Neuronal stem cell (in vitro differentiated cells): ENCODE measurements around the gene SAMD7.

Source experiments
- DNase-seq: peaks from one replicate; pipeline ENCODE4 v3.0.0-alpha.2; 2013; ENCODE audit warnings: low spot score
- H2AFZ ChIP-seq: one replicate; pipeline ENCODE4 v1.6.1; 2013; ENCODE audit warnings: mild to moderate bottlenecking, low read length, inconsistent platforms
- H2AK5ac ChIP-seq: 2 replicates; pipeline ENCODE4 v1.6.1; 2013; ENCODE audit warnings: low read depth, mild to moderate bottlenecking, inconsistent platforms, low read length, moderate library complexity, mixed read lengths
- H2BK120ac ChIP-seq: 2 replicates; pipeline ENCODE4 v1.6.1; 2013; ENCODE audit warnings: low read depth, mild to moderate bottlenecking, inconsistent platforms, low read length, moderate library complexity, mixed read lengths
- H2BK12ac ChIP-seq: one replicate; pipeline ENCODE4 v1.6.1; 2013; ENCODE audit warnings: low read length, inconsistent platforms
- H2BK15ac ChIP-seq: 2 replicates; pipeline ENCODE4 v1.6.1; 2013; ENCODE audit warnings: mild to moderate bottlenecking, low read length, inconsistent platforms, mixed read lengths
- H2BK5ac ChIP-seq: one replicate; pipeline ENCODE4 v1.6.1; 2013; ENCODE audit warnings: inconsistent platforms, mild to moderate bottlenecking, low read length, moderate library complexity
- H3K14ac ChIP-seq: one replicate; pipeline ENCODE4 v1.6.1; 2013; ENCODE audit warnings: low read length, inconsistent platforms
- H3K18ac ChIP-seq: 2 replicates; pipeline ENCODE4 v1.6.1; 2013; ENCODE audit warnings: low read length, inconsistent platforms
- H3K23ac ChIP-seq: 2 replicates; pipeline ENCODE4 v1.6.1; 2013; ENCODE audit warnings: low read depth, mild to moderate bottlenecking, mixed read lengths, low read length, inconsistent platforms; ENCODE audit not compliant: poor library complexity
- H3K27ac ChIP-seq: replicated peaks from 3 replicates; pipeline ENCODE4 v1.5.1; 2013; ENCODE audit warnings: low read length, inconsistent platforms
- H3K27me3 ChIP-seq, 3 experiments: 2 replicates each; pipeline ENCODE4 v1.6.1; 2013; ENCODE audit warnings: low read length in 3 of 3, mild to moderate bottlenecking in 2 of 3, inconsistent platforms in 1 of 3, low read depth in 1 of 3, mixed read lengths in 1 of 3, moderate library complexity in 1 of 3; ENCODE audit not compliant: control insufficient read depth in 3 of 3, insufficient read depth in 3 of 3
- H3K36me3 ChIP-seq, 2 donors: replicated peaks in 1 of 2; 2 replicates each; pipeline ENCODE4 v1.6.1; 2013; ENCODE audit warnings: low read length in 2 of 2; ENCODE audit not compliant: control insufficient read depth in 2 of 2, insufficient read depth in 2 of 2
- H3K4ac ChIP-seq: 2 replicates; pipeline ENCODE4 v1.6.1; 2013; ENCODE audit warnings: inconsistent platforms, mild to moderate bottlenecking, low read length, moderate library complexity
- H3K4me1 ChIP-seq, 2 donors: 1 replicate in 1 of 2; 2 replicates in 1 of 2; pipeline ENCODE4 v1.6.1; 2013; ENCODE audit warnings: low read length in 2 of 2, low read depth in 1 of 2; ENCODE audit not compliant: control insufficient read depth in 2 of 2, insufficient read depth in 1 of 2
- H3K4me2 ChIP-seq: one replicate; pipeline ENCODE4 v1.6.1; 2013; ENCODE audit warnings: mild to moderate bottlenecking, low read length, inconsistent platforms; ENCODE audit not compliant: insufficient read depth, poor library complexity, severe bottlenecking
- H3K4me3 ChIP-seq, 2 donors: 2 replicates each; pipeline ENCODE4 v1.5.1; 2013; ENCODE audit warnings: low read length in 2 of 2, mild to moderate bottlenecking in 2 of 2, inconsistent platforms in 1 of 2, moderate library complexity in 1 of 2
- H3K79me1 ChIP-seq: one replicate; pipeline ENCODE4 v1.6.1; 2013; ENCODE audit warnings: low read depth, mild to moderate bottlenecking, inconsistent platforms, low read length, moderate library complexity
- H3K9ac ChIP-seq: one replicate; pipeline ENCODE4 v1.6.1; 2013; ENCODE audit warnings: mild to moderate bottlenecking, low read depth, low read length, inconsistent platforms; ENCODE audit not compliant: poor library complexity
- H3K9me3 ChIP-seq, 2 donors: replicated peaks in 1 of 2; 2 replicates each; pipeline versions ENCODE3 to v1.6.1; 2013; ENCODE audit warnings: low read length in 2 of 2, mild to moderate bottlenecking in 2 of 2, inconsistent platforms in 1 of 2, low read depth in 1 of 2, mixed read lengths in 1 of 2, moderate library complexity in 1 of 2; ENCODE audit not compliant: control insufficient read depth in 2 of 2, insufficient read depth in 1 of 2
- H4K8ac ChIP-seq: one replicate; pipeline ENCODE4 v1.6.1; 2013; ENCODE audit warnings: low read depth, mild to moderate bottlenecking, inconsistent platforms, low read length, moderate library complexity
- H4K91ac ChIP-seq: one replicate; pipeline ENCODE4 v1.6.1; 2013; ENCODE audit warnings: low read length, low read depth, mild to moderate bottlenecking, inconsistent platforms; ENCODE audit not compliant: poor library complexity
- WGBS, 2 donors: extraction: QIAGEN DNeasy Blood & Tissue Kit; methylation state at CpG; one replicate each; pipeline ENCODE4 v1.1.7; 2013; ENCODE audit warnings: missing lambda C conversion rate in 2 of 2, mixed read lengths in 1 of 2; ENCODE audit not compliant: insufficient read length in 2 of 2, insufficient replicate concordance in 1 of 2; ENCODE audit errors: extremely low coverage in 2 of 2; 5-methylcytosine and 5-hydroxymethylcytosine counted together

The SAMD7 gene

DNA sequence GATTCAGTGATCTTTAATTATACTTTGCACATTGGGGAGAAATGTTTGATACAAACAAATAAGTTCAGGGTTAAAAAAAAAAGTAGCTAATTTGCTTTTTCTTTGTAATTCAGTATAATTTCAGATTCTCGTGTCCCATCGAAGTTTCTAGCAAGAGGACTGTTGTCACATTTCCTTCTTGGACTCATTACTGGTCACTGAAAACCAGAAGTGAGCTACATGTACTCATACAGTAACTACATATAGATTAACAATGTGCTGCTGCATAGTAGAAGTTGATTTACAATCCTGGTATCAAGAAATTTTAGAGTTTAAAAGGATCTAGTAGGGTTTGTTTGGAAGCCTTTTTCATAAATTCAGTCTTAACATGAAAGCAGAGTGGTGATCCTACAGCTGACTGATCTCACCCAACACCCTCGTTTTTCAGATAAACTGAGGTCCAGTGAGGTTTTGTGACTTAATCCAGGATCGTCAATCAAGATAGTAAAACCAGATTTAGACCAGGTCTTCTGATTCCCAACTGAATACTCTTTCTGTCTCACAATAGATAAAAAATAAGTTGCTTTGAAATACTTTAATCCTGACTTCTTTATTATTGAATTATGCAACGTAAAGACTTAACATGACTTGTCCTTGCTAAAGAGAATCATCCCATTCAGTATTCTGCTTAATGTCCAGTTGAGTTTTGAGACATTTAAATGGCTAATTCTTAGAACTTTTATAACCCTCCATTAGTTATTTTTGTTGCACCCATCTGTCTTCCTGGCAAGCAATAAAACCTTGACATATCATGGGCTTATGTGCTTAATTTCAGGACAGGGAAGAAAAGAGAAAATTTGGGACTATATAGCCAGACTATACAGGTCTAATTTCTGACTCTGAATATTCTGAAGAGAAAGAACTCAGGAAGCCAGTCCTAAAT, 58.1 kb downstream of the SAMD7 start:
- no peak overlapping the region for H3K18ac ChIP-seq
- H3K4me2 ChIP-seq = no peak overlapping the region
- no peak overlapping the region for H4K8ac ChIP-seq
- peaks cover 0 to 51% of the 10 kb centered on the region in 2 donors for H3K36me3 ChIP-seq
- DNase-seq = no peak
- H3K4me1 ChIP-seq = no peaks in the 10 kb centered on the region
- H3K79me1 ChIP-seq = no peaks in the 10 kb centered on the region
- H3K27ac ChIP-seq = no peak overlapping the region
- H2BK120ac ChIP-seq = no peak overlapping the region
- no peak overlapping the region for H4K91ac ChIP-seq
- H3K9ac ChIP-seq = no peak overlapping the region
- no peak overlapping the region for H3K4ac ChIP-seq
- no peak overlapping the region for H3K23ac ChIP-seq
- H3K9me3 ChIP-seq = peaks cover 0 to under 1% of the 10 kb centered on the region in 2 donors
- no peak overlapping the region for H3K4me3 ChIP-seq
- no CpG with 5 or more reads among the region's 5 CpGs for WGBS, 2 donors
- H3K14ac ChIP-seq = no peak overlapping the region
- no peak overlapping the region for H2BK12ac ChIP-seq
- H2BK5ac ChIP-seq = no peak overlapping the region
- no peak overlapping the region for H2BK15ac ChIP-seq
- H2AK5ac ChIP-seq = no peak overlapping the region
- peaks cover 0 to 6% (median 0%) of the 10 kb centered on the region in 3 experiments for H3K27me3 ChIP-seq
- H2AFZ ChIP-seq = no peak overlapping the region

DNA sequence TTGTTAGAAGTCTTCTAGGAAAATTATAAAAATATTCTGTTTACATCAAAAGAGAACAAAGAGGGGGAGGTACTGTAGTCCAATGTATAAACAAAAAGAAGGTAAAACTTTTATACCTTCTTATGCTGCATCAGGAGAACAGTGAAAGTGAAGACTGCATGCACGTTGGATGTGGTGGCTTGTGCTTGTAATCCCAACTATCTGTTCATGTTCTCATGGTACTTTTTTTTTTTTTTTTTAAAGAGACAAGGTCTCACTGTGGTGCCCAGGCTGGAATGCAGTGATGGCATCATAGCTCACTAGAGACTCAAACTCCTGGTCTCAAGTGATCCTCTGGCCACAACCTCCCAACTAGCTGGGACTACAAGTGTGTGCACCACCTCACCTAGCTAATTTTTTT, 59.5 kb downstream of the SAMD7 start:
- Histone ChIP-seq H2AFZ (no peak overlapping the region), H3K18ac (no peak overlapping the region), H3K9me3 (no peaks in the 10 kb centered on the region), H3K27me3 (no peaks in the 10 kb centered on the region), H2AK5ac (no peak overlapping the region), H3K4ac (no peak overlapping the region), H3K36me3 (peaks cover 0 to 63% of the 10 kb centered on the region in 2 donors), H3K27ac (no peak overlapping the region), H2BK15ac (no peak overlapping the region), H2BK12ac (no peak overlapping the region), H3K4me2 (no peak overlapping the region), H3K4me1 (no peaks in the 10 kb centered on the region), H4K8ac (no peak overlapping the region), H3K9ac (no peak overlapping the region), H3K23ac (no peak overlapping the region), H2BK5ac (no peak overlapping the region), H3K4me3 (no peak overlapping the region), H3K79me1 (peaks cover 2% of the 10 kb centered on the region), H4K91ac (no peak overlapping the region), H3K14ac (no peak overlapping the region), H2BK120ac (no peak overlapping the region)
- WGBS, 2 donors = no CpG with 5 or more reads among the region's 1 CpG
- no peak for DNase-seq

DNA sequence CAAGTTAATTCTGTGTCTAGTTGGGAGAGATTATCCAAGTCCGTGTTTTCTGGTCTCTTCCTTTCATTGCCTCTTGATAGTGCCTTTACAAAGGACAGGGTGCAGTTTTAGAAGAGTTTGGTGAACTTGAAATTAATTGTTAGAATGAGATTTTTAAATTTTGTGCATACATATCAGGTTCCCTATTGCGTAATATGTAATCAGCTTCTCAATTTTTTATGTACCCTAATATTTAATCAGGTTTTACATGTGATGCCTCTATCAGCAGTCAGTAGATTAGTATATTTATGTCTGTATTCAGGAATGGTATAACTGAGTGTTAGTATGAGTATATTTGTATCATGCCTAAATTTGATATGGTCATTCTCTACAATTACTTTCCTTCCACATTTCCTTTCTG, 60.1 kb downstream of the SAMD7 start:
- no peak for DNase-seq
- Histone ChIP-seq H3K18ac (no peak overlapping the region), H3K4me2 (no peak overlapping the region), H2BK5ac (no peak overlapping the region), H3K4me3 (no peak overlapping the region), H2AFZ (no peak overlapping the region), H3K27me3 (no peaks in the 10 kb centered on the region), H4K91ac (no peak overlapping the region), H3K4ac (no peak overlapping the region), H3K23ac (no peak overlapping the region), H2BK120ac (no peak overlapping the region), H3K9me3 (no peaks in the 10 kb centered on the region), H3K4me1 (no peaks in the 10 kb centered on the region), H2BK12ac (no peak overlapping the region), H3K27ac (no peak overlapping the region), H3K36me3 (peaks cover 0 to 70% of the 10 kb centered on the region in 2 donors), H3K79me1 (peaks cover 2% of the 10 kb centered on the region), H3K9ac (no peak overlapping the region), H2AK5ac (no peak overlapping the region), H4K8ac (no peak overlapping the region), H3K14ac (no peak overlapping the region), H2BK15ac (no peak overlapping the region)
- WGBS, 2 donors = no CpG with 5 or more reads among the region's 2 CpGs

DNA sequence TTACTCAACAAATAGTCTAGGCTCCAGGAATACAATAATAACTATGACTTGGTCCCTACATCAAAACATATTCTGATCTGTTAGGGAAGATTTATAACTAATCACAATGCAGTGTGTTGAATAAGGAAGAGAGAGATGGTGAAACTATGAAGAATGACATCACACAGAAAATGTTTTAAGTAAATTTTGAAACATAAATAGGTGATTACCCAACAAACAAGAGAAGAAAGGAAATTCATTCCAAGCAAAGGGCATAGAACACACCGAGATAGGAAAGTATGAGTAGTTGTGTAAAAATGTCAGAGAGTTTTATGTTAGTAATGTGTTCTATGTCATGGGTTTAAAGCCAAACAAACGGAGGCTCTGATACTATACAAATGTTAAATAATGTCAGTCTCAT, 68.7 kb downstream of the SAMD7 start:
- no peaks in the 10 kb centered on the region for H3K9me3 ChIP-seq
- H3K4ac ChIP-seq = no peak overlapping the region
- DNase-seq = no peak
- no peak overlapping the region for H3K14ac ChIP-seq
- no peak overlapping the region for H2BK12ac ChIP-seq
- no peak overlapping the region for H3K4me3 ChIP-seq
- H3K9ac ChIP-seq = no peak overlapping the region
- no peaks in the 10 kb centered on the region for H3K27me3 ChIP-seq
- H4K91ac ChIP-seq = no peak overlapping the region
- H3K4me2 ChIP-seq = no peak overlapping the region
- H2BK15ac ChIP-seq = no peak overlapping the region
- H2BK120ac ChIP-seq = no peak overlapping the region
- H3K23ac ChIP-seq = no peak overlapping the region
- H2BK5ac ChIP-seq = no peak overlapping the region
- H3K4me1 ChIP-seq = no peaks in the 10 kb centered on the region
- H2AFZ ChIP-seq = no peak overlapping the region
- H3K79me1 ChIP-seq = no peaks in the 10 kb centered on the region
- no peak overlapping the region for H4K8ac ChIP-seq
- no peak overlapping the region for H3K27ac ChIP-seq
- no CpG with 5 or more reads among the region's 2 CpGs for WGBS, 2 donors
- H3K36me3 ChIP-seq = peaks cover 18 to 98% of the 10 kb centered on the region in 2 donors
- no peak overlapping the region for H3K18ac ChIP-seq
- no peak overlapping the region for H2AK5ac ChIP-seq
